Activated CD4-positive, alpha-beta T cell treated with anti-CD3 and anti-CD28 coated beads, Interleukin-2, amount 10 ng/mL, durations not matched to agents 24 days and 14 days (primary cell): ENCODE results near the gene DCAF12. TPM values are rescaled to one million over a fixed set of nuclear protein-coding genes. Genes with fewer than 3 reads are reported as not detected.

Experiments used
- DNase-seq: peaks from one replicate; pipeline ENCODE4 v3.0.0; 2022
- H3K27ac Mint-ChIP-seq: one replicate; pipeline ENCODE4 v1.8.0; 2022; ENCODE audit warnings: mild to moderate bottlenecking, mixed read lengths
- H3K27me3 Mint-ChIP-seq: one replicate; pipeline ENCODE4 v1.8.0; 2022; ENCODE audit warnings: mixed read lengths
- H3K36me3 Mint-ChIP-seq: one replicate; pipeline ENCODE4 v1.8.0; 2022; ENCODE audit warnings: low read depth, mild to moderate bottlenecking, mixed read lengths
- H3K4me1 Mint-ChIP-seq: one replicate; pipeline ENCODE4 v1.8.0; 2021; ENCODE audit warnings: mixed read lengths
- H3K4me3 Mint-ChIP-seq: one replicate; pipeline ENCODE4 v1.8.0; 2022; ENCODE audit warnings: mild to moderate bottlenecking, moderate library complexity, mixed read lengths
- H3K9me3 Mint-ChIP-seq: one replicate; pipeline ENCODE4 v1.8.0; 2021; ENCODE audit warnings: mixed read lengths
- intact Hi-C: fragments of 100-400 bp; cut with micrococcal nuclease; formaldehyde crosslinking; loops from one replicate; pipeline ENCODE4 v1.15.1; 2023
- total RNA-seq: library from RNA; stranded (reverse); gene quantifications from 2 replicates; pipeline ENCODE4 v1.2.3, GENCODE V29; 2022

DCAF12 gene
- total RNA-seq, 1 donor from 2014 or later: 51.9 TPM

GRCh38 chr9:34037626-34038025, 88.9 kb downstream of the DCAF12 start:
- peaks cover 14% of the 10 kb centered on the region for H3K4me1 Mint-ChIP-seq
- no peak overlapping the region for H3K27ac Mint-ChIP-seq
- no peak overlapping the region for H3K4me3 Mint-ChIP-seq
- no peaks in the 10 kb centered on the region for H3K27me3 Mint-ChIP-seq
- DNase-seq: no peak
- H3K9me3 Mint-ChIP-seq: no peaks in the 10 kb centered on the region
- H3K36me3 Mint-ChIP-seq: peaks cover 24% of the 10 kb centered on the region
- intact Hi-C loops: no loop called here

GRCh38 chr9:34036625-34037024, 89.9 kb downstream of the DCAF12 start:
- H3K4me1 Mint-ChIP-seq: peaks cover 14% of the 10 kb centered on the region
- no peak overlapping the region for H3K27ac Mint-ChIP-seq
- H3K36me3 Mint-ChIP-seq: peaks cover 29% of the 10 kb centered on the region
- H3K27me3 Mint-ChIP-seq: no peaks in the 10 kb centered on the region
- intact Hi-C loops: no loop called here
- H3K4me3 Mint-ChIP-seq: no peak overlapping the region
- no peak for DNase-seq
- no peaks in the 10 kb centered on the region for H3K9me3 Mint-ChIP-seq

Other genes with a start within 250 kb of the DCAF12 start
- gene UBAP2, start 77.8 kb downstream of the DCAF12 start, total RNA-seq: 51.8 and 55.6 TPM in 2 replicates
- 30.9 and 32.5 TPM in 2 replicates for gene UBAP1, start 52.3 kb upstream of the DCAF12 start, total RNA-seq
- 5.9 and 6.2 TPM in 2 replicates for gene KIF24, start 202.6 kb upstream of the DCAF12 start, total RNA-seq
- 30.4 and 31.9 TPM in 2 replicates for gene NUDT2, start 202.9 kb upstream of the DCAF12 start, total RNA-seq